G401 (cell line): ENCODE data around the gene TMEM203. TPM values are rescaled to one million over a fixed set of nuclear protein-coding genes. Genes with fewer than 3 reads are reported as not detected.
A peak's percentile ranks its signal among the peaks of the same experiment; 100 is the strongest.

Experiments used
- DNase-seq: peaks from one replicate; pipeline ENCODE4 v3.0.0-alpha.2; 2015; ENCODE audit warnings: low spot score
- in situ Hi-C: cut with HindIII; loops from 2 replicates; pipeline ENCODE4 v1.10.0; 2016; ENCODE audit warnings: low sequenced_read_pairs, mixed read lengths
- total RNA-seq: library from RNA; depleted of rRNA; stranded (reverse); fragments of >200 nt; shearing (Covaris generic); gene quantifications from 2 replicates; pipeline ENCODE4 v1.2.3, GENCODE V29; 2014; rRNA removed

Gene TMEM203
- total RNA-seq, 1 experiment from 2014 or later = 45.7 TPM

- no peak for DNase-seq
- in situ Hi-C loops = loop anchor here (25.0 kb wide), 1 partner anchor 225 kb away; the partner anchor contains the start of genes C8G and FBXW5
Measured at GRCh38 chr9:137162505-137163364, 42.7 kb downstream of the TMEM203 start.

- in situ Hi-C loops = loop anchor here (25.0 kb wide), 1 partner anchor 225 kb away; the partner anchor contains the start of genes C8G and FBXW5
- no peak for DNase-seq
Measured at GRCh38 chr9:137161558-137162486, 43.6 kb downstream of the TMEM203 start.

- in situ Hi-C loops = loop anchor here (25.0 kb wide), 1 partner anchor 224 kb away; the partner anchor contains the start of genes C8G and FBXW5
- DNase-seq = no peak
Measured at GRCh38 chr9:137160716-137161557, 44.5 kb downstream of the TMEM203 start.

- in situ Hi-C loops = loop anchor here (25.0 kb wide), 1 partner anchor 223 kb away; the partner anchor contains the start of genes C8G and FBXW5
- DNase-seq = no peak
Measured at GRCh38 chr9:137160054-137160425, 45.4 kb downstream of the TMEM203 start.

GRCh38 chr9:137159105-137160053 is 46.1 kb downstream of the TMEM203 start:
- in situ Hi-C loops = loop anchor here (25.0 kb wide), 1 partner anchor 222 kb away; the partner anchor contains the start of genes C8G and FBXW5

GRCh38 chr9:137158625-137159024 is 46.8 kb downstream of the TMEM203 start:
- in situ Hi-C loops = loop anchor here (25.0 kb wide), 1 partner anchor 221 kb away; the partner anchor contains the start of genes C8G and FBXW5

More at GRCh38 chr9:137159105-137160053, 46.1 kb downstream of the TMEM203 start:
- DNase-seq = no peak

GRCh38 chr9:137157618-137158415 is 47.6 kb downstream of the TMEM203 start:
- in situ Hi-C loops = loop anchor here (25.0 kb wide), 1 partner anchor 221 kb away; the partner anchor contains the start of genes C8G and FBXW5
- peak; percentile 93 for DNase-seq

More at GRCh38 chr9:137158625-137159024, 46.8 kb downstream of the TMEM203 start:
- no peak for DNase-seq

- in situ Hi-C loops = loop anchor here (25.0 kb wide), 1 partner anchor 219 kb away; the partner anchor contains the start of genes C8G and FBXW5
- DNase-seq = no peak
Measured at GRCh38 chr9:137156567-137157375, 48.7 kb downstream of the TMEM203 start.

Other genes with a start within 250 kb of the TMEM203 start
- gene PTGDS, start 228.1 kb downstream of the TMEM203 start, total RNA-seq = 4.7 TPM in 1 of 2 replicates, not detected in the other
- gene LCNL1, start 222.7 kb downstream of the TMEM203 start, total RNA-seq = not detected in 2 replicates
- 52.2 and 79.6 TPM in 2 replicates for gene PAXX, start 213.2 kb downstream of the TMEM203 start, total RNA-seq
- gene CLIC3, start 209.1 kb downstream of the TMEM203 start, total RNA-seq = 2.1 and 6.2 TPM in 2 replicates
- 8.5 and 12.3 TPM in 2 replicates for gene ABCA2, start 177.4 kb downstream of the TMEM203 start, total RNA-seq
- not detected in 2 replicates for gene FUT7, start 173.6 kb downstream of the TMEM203 start, total RNA-seq
- 32.0 and 38.4 TPM in 2 replicates for gene NPDC1, start 159.5 kb downstream of the TMEM203 start, total RNA-seq
- not detected in 2 replicates for gene ENTPD2, start 151.6 kb downstream of the TMEM203 start, total RNA-seq
- 62.9 and 63.5 TPM in 2 replicates for gene SAPCD2, start 135.1 kb downstream of the TMEM203 start, total RNA-seq
- gene UAP1L1, start 128.1 kb downstream of the TMEM203 start, total RNA-seq = 28.9 and 34.7 TPM in 2 replicates
- 67.0 and 73.9 TPM in 2 replicates for gene MAN1B1, start 118.7 kb downstream of the TMEM203 start, total RNA-seq
- gene DPP7, start 90.9 kb downstream of the TMEM203 start, total RNA-seq = 1.2 and 3.0 TPM in 2 replicates
- gene GRIN1, start 66.5 kb downstream of the TMEM203 start, total RNA-seq = not detected in 2 replicates
- 1.3 TPM in 1 of 2 replicates, not detected in the other for gene LRRC26, start 35.6 kb downstream of the TMEM203 start, total RNA-seq
- not detected in 2 replicates for gene TMEM210, start 33.6 kb downstream of the TMEM203 start, total RNA-seq
- gene ANAPC2, start 17.1 kb downstream of the TMEM203 start, total RNA-seq = 58.8 and 63.6 TPM in 2 replicates
- gene SSNA1, start 17.0 kb downstream of the TMEM203 start, total RNA-seq = 95.8 and 122 TPM in 2 replicates
- gene TPRN, start 4.9 kb downstream of the TMEM203 start, total RNA-seq = 17.6 and 25.7 TPM in 2 replicates
- 3.9 and 6.4 TPM in 2 replicates for gene NDOR1, start 52 bp upstream of the TMEM203 start, total RNA-seq
- gene RNF208, start 16.6 kb upstream of the TMEM203 start, total RNA-seq = not detected in 2 replicates
- gene CYSRT1, start 19.5 kb upstream of the TMEM203 start, total RNA-seq = 10.7 and 16.0 TPM in 2 replicates
- not detected in 2 replicates for gene RNF224, start 21.9 kb upstream of the TMEM203 start, total RNA-seq
- gene SLC34A3, start 25.3 kb upstream of the TMEM203 start, total RNA-seq = not detected in 2 replicates
- gene TUBB4B, start 35.6 kb upstream of the TMEM203 start, total RNA-seq = 1,012 and 1,099 TPM in 2 replicates
- gene STPG3, start 45.6 kb upstream of the TMEM203 start, total RNA-seq = not detected in 2 replicates
- gene NELFB, start 49.7 kb upstream of the TMEM203 start, total RNA-seq = 93.6 and 118 TPM in 2 replicates
- 38.2 and 41.7 TPM in 2 replicates for gene TOR4A, start 72.1 kb upstream of the TMEM203 start, total RNA-seq
- gene NRARP, start 96.6 kb upstream of the TMEM203 start, total RNA-seq = 6.3 and 6.7 TPM in 2 replicates
- gene EXD3, start 217.5 kb upstream of the TMEM203 start, total RNA-seq = 4.8 and 7.9 TPM in 2 replicates
- gene NOXA1, start 217.7 kb upstream of the TMEM203 start, total RNA-seq = 0.18 TPM in 1 of 2 replicates, not detected in the other
- 1.6 and 1.9 TPM in 2 replicates for gene ENTPD8, start 235.7 kb upstream of the TMEM203 start, total RNA-seq